MM.1S (cell line): ENCODE measurements around the gene PITPNM3.

Experiments
- EZH2 ChIP-seq: fragments of 300-600 bp; sonication (generic); optimal IDR thresholded peaks from 2 replicates; pipeline ENCODE3; 2017; ENCODE audit warnings: low read depth, mild to moderate bottlenecking, antibody characterized with exemption, low read length, mixed read lengths
- TF ChIP-seq, protein P1 (sequence below): fragments of 300-600 bp; sonication (generic); IDR thresholded peaks from 2 replicates; pipeline ENCODE4 v1.5.1; 2016; ENCODE audit warnings: antibody characterized with exemption, low read length, mixed read lengths

DNA sequence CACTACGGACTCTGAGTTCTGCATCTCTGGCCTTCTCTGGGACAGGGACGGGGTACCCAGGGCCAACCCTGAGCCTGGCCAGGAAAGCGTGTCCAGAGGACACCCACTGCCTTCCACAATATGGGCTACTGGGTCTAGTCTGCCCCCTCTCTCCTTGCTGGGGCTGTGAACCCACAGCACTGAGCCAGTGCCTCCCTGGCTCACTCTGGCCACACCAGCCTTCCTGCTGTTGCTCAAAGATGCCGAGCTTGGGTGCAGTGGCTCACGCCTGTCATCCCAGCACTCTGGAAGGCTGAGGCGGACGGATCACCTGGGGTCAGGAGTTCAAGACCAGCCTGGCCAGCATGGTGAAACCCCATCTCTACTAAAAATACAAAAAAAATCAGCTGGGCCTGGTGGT is 24.8 kb downstream of the PITPNM3 start:
- no peak for TF ChIP-seq EZH2
- TF ChIP-seq, protein P1, sequence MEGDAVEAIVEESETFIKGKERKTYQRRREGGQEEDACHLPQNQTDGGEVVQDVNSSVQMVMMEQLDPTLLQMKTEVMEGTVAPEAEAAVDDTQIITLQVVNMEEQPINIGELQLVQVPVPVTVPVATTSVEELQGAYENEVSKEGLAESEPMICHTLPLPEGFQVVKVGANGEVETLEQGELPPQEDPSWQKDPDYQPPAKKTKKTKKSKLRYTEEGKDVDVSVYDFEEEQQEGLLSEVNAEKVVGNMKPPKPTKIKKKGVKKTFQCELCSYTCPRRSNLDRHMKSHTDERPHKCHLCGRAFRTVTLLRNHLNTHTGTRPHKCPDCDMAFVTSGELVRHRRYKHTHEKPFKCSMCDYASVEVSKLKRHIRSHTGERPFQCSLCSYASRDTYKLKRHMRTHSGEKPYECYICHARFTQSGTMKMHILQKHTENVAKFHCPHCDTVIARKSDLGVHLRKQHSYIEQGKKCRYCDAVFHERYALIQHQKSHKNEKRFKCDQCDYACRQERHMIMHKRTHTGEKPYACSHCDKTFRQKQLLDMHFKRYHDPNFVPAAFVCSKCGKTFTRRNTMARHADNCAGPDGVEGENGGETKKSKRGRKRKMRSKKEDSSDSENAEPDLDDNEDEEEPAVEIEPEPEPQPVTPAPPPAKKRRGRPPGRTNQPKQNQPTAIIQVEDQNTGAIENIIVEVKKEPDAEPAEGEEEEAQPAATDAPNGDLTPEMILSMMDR: no peak
